Hepatocyte (in vitro differentiated cells): ENCODE measurements around the gene GTSE1. TPM values are rescaled to one million over a fixed set of nuclear protein-coding genes. Genes with fewer than 3 reads are reported as not detected.

Source experiments
- DNase-seq: peaks from one replicate; pipeline ENCODE4 v3.0.0-alpha.2; 2016; ENCODE audit warnings: low spot score
- H2AFZ ChIP-seq: fragments of 200-600 bp; sonication (generic); 2 replicates; pipeline ENCODE4 v1.6.0; 2016; ENCODE audit warnings: antibody characterized with exemption, mild to moderate bottlenecking
- H3K27ac ChIP-seq: fragments of 200-600 bp; sonication (generic); 2 replicates; pipeline ENCODE4 v1.5.1; 2016; ENCODE audit warnings: mild to moderate bottlenecking
- H3K27me3 ChIP-seq: fragments of 200-600 bp; sonication (generic); 2 replicates; pipeline ENCODE4 v1.6.1; 2016
- H3K36me3 ChIP-seq: fragments of 200-600 bp; sonication (generic); replicated peaks from 2 replicates; pipeline ENCODE4 v1.5.1; 2016; ENCODE audit warnings: low read depth; ENCODE audit not compliant: insufficient read depth
- H3K4me1 ChIP-seq: fragments of 200-600 bp; sonication (generic); 2 replicates; pipeline ENCODE4 v1.5.1; 2016; ENCODE audit warnings: mild to moderate bottlenecking, moderate library complexity; ENCODE audit not compliant: insufficient read depth
- H3K4me2 ChIP-seq: fragments of 200-600 bp; sonication (generic); 2 replicates; pipeline ENCODE4 v1.6.0; 2016
- H3K4me3 ChIP-seq: fragments of 200-600 bp; sonication (generic); 2 replicates; pipeline ENCODE4 v1.5.1; 2016; ENCODE audit warnings: mild to moderate bottlenecking
- H3K79me2 ChIP-seq: fragments of 200-600 bp; sonication (generic); 2 replicates; pipeline ENCODE4 v1.6.0; 2017; ENCODE audit warnings: mild to moderate bottlenecking
- H3K9me2 ChIP-seq: fragments of 200-600 bp; sonication (generic); replicated peaks from 2 replicates; pipeline ENCODE4 v1.6.0; 2017; ENCODE audit warnings: mild to moderate bottlenecking; ENCODE audit not compliant: insufficient read depth
- H3K9me3 ChIP-seq: fragments of 200-600 bp; sonication (generic); 2 replicates; pipeline ENCODE4 v1.5.1; 2016; ENCODE audit warnings: low read depth, mild to moderate bottlenecking
- H4K20me1 ChIP-seq: fragments of 200-600 bp; sonication (generic); 2 replicates; pipeline ENCODE4 v1.6.0; 2016; ENCODE audit warnings: mild to moderate bottlenecking; ENCODE audit not compliant: insufficient read depth, poor library complexity, severe bottlenecking
- CTCF ChIP-seq: fragments of 200-600 bp; sonication (generic); IDR thresholded peaks from 2 replicates; pipeline ENCODE4 v1.5.1; 2016; ENCODE audit warnings: antibody characterized with exemption, mild to moderate bottlenecking; ENCODE audit not compliant: poor library complexity
- EZH2 ChIP-seq: fragments of 200-600 bp; sonication (generic); IDR thresholded peaks from 2 replicates; pipeline ENCODE4 v1.6.1; 2016; ENCODE audit warnings: antibody characterized with exemption, mild to moderate bottlenecking, borderline replicate concordance
- EZH2phosphoT487 ChIP-seq: fragments of 200-600 bp; sonication (generic); IDR thresholded peaks from one replicate; pipeline ENCODE4 v1.6.1; 2018; ENCODE audit warnings: antibody characterized with exemption, mild to moderate bottlenecking, low read depth, moderate library complexity; ENCODE audit not compliant: unreplicated experiment, severe bottlenecking
- whole genome bisulfite sequencing: methylation state at CpG from one replicate; pipeline ENCODE4 v1.1.6; 2016; ENCODE audit warnings: low lambda C conversion rate; ENCODE audit errors: missing lambda C conversion rate; 5-methylcytosine and 5-hydroxymethylcytosine counted together
- polyA plus RNA-seq: library from polyadenylated mRNA; unstranded; fragments of >200 nt; fragmentation: Nextera tagmentation; extraction: Ambion mirVana; gene quantifications from 2 replicates; pipeline ENCODE4 v1.2.1, GENCODE V29; 2016
- total RNA-seq: library from RNA; depleted of rRNA; stranded (reverse); fragments of >200 nt; gene quantifications from 2 replicates; pipeline ENCODE4 v1.2.3, GENCODE V29; 2014

GTSE1 gene
- total and polyA plus RNA-seq, 2 experiments from 2014 or later = 4.1 to 4.4 TPM

- no peak overlapping the region for H3K27ac ChIP-seq
- TF ChIP-seq EZH2 (no peak), CTCF (no peak), EZH2phosphoT487 (no peak)
- no peaks in the 10 kb centered on the region for H3K36me3 ChIP-seq
- no peak overlapping the region for H2AFZ ChIP-seq
- H3K9me3 ChIP-seq = peaks cover 5% of the 10 kb centered on the region
- H3K79me2 ChIP-seq = no peaks in the 10 kb centered on the region
- no peaks in the 10 kb centered on the region for H3K27me3 ChIP-seq
- WGBS = 97% methylated on average over 3 of the region's 3 CpGs
- H3K4me3 ChIP-seq = no peak overlapping the region
- no peaks in the 10 kb centered on the region for H4K20me1 ChIP-seq
- DNase-seq = no peak
- H3K4me1 ChIP-seq = peaks cover 28% of the 10 kb centered on the region
- H3K4me2 ChIP-seq = no peak overlapping the region
- no peaks in the 10 kb centered on the region for H3K9me2 ChIP-seq
These were observed 79.4 kb downstream of the GTSE1 start for GRCh38 chr22:46376111-46376510.

- WGBS = 86% methylated on average over 19 of the region's 19 CpGs
These were observed 80.3 kb downstream of the GTSE1 start for GRCh38 chr22:46376908-46377524.

GRCh38 chr22:46377525-46378425 lies 81.1 kb downstream of the GTSE1 start:
- H3K4me1 ChIP-seq = peaks cover 28% of the 10 kb centered on the region

More at GRCh38 chr22:46376908-46377524, 80.3 kb downstream of the GTSE1 start:
- Histone ChIP-seq H3K4me3 (no peak overlapping the region), H3K4me1 (peaks cover 28% of the 10 kb centered on the region), H3K36me3 (no peaks in the 10 kb centered on the region), H4K20me1 (no peaks in the 10 kb centered on the region), H3K27me3 (no peaks in the 10 kb centered on the region), H3K79me2 (no peaks in the 10 kb centered on the region), H3K4me2 (no peak overlapping the region), H3K9me3 (peaks cover 5% of the 10 kb centered on the region), H2AFZ (no peak overlapping the region), H3K9me2 (no peaks in the 10 kb centered on the region), H3K27ac (peak overlapping the region; percentile 93)
- TF ChIP-seq CTCF (no peak), EZH2 (no peak), EZH2phosphoT487 (no peak)
- DNase-seq = no peak

More at GRCh38 chr22:46377525-46378425, 81.1 kb downstream of the GTSE1 start:
- DNase-seq = peak; percentile 89
- Histone ChIP-seq H3K36me3 (no peaks in the 10 kb centered on the region), H3K79me2 (no peaks in the 10 kb centered on the region), H3K9me2 (no peaks in the 10 kb centered on the region), H3K4me2 (peak overlapping the region; percentile 63), H3K27ac (peak overlapping the region; percentile 93), H2AFZ (no peak overlapping the region), H3K9me3 (peaks cover 5% of the 10 kb centered on the region), H4K20me1 (no peaks in the 10 kb centered on the region), H3K27me3 (no peaks in the 10 kb centered on the region), H3K4me3 (no peak overlapping the region)
- WGBS = 28% methylated on average over 27 of the region's 27 CpGs
- no peak for TF ChIP-seq CTCF
- no peak for TF ChIP-seq EZH2
- no peak for TF ChIP-seq EZH2phosphoT487
